OCI-LY1 (cell line): ENCODE measurements around the gene YWHAQ.

ENCODE experiments used
- H2AFZ ChIP-seq: fragments of 200-600 bp; sonication (generic), shearing (Covaris generic); 2 replicates; pipeline ENCODE4 v1.6.0; 2014; ENCODE audit warnings: antibody characterized with exemption, mild to moderate bottlenecking, low read length
- H3F3A ChIP-seq: fragments of 200-600 bp; sonication (generic), shearing (Covaris generic); 2 replicates; pipeline ENCODE4 v1.6.0; 2014; ENCODE audit warnings: mild to moderate bottlenecking, antibody characterized with exemption, low read length, moderate library complexity; ENCODE audit not compliant: insufficient read depth
- H3K27ac ChIP-seq: fragments of 200-600 bp; sonication (generic); 2 replicates; pipeline ENCODE4 v1.5.1; 2014; ENCODE audit warnings: low read length, mixed run types, mild to moderate bottlenecking, low read depth; ENCODE audit not compliant: poor library complexity, severe bottlenecking
- H3K27me3 ChIP-seq: fragments of 200-600 bp; sonication (generic); 2 replicates; pipeline ENCODE4 v1.6.0; 2014; ENCODE audit warnings: antibody characterized with exemption, mild to moderate bottlenecking, low read length, moderate library complexity; ENCODE audit not compliant: insufficient read depth
- H3K36me3 ChIP-seq: fragments of 200-600 bp; sonication (generic); 2 replicates; pipeline ENCODE4 v1.6.1; 2014; ENCODE audit warnings: mild to moderate bottlenecking, antibody characterized with exemption, low read length, moderate library complexity, mixed read lengths; ENCODE audit not compliant: insufficient read depth
- H3K4me1 ChIP-seq: fragments of 200-600 bp; sonication (generic); 2 replicates; pipeline ENCODE4 v1.5.1; 2014; ENCODE audit warnings: mild to moderate bottlenecking, low read length, moderate library complexity; ENCODE audit not compliant: insufficient read depth, severe bottlenecking
- H3K4me2 ChIP-seq: fragments of 200-600 bp; sonication (generic), shearing (Covaris generic); 2 replicates; pipeline ENCODE4 v1.6.1; 2014; ENCODE audit warnings: low read length
- H3K4me3 ChIP-seq: fragments of 200-600 bp; sonication (generic); 2 replicates; pipeline ENCODE4 v1.5.1; 2014; ENCODE audit warnings: low read length, low read depth, mild to moderate bottlenecking, mixed read lengths; ENCODE audit not compliant: poor library complexity, severe bottlenecking
- H3K79me2 ChIP-seq: fragments of 200-600 bp; shearing (Covaris generic); 2 replicates; pipeline ENCODE4 v1.6.1; 2016; ENCODE audit warnings: mixed run types, low read length, mixed read lengths; ENCODE audit not compliant: insufficient read depth
- H3K9ac ChIP-seq: fragments of 200-600 bp; sonication (generic), shearing (Covaris generic); 2 replicates; pipeline ENCODE4 v1.6.1; 2014; ENCODE audit warnings: mild to moderate bottlenecking, low read length, mixed read lengths
- H3K9me2 ChIP-seq: fragments of 200-600 bp; sonication (generic), shearing (Covaris generic); 2 replicates; pipeline ENCODE4 v1.6.1; 2014; ENCODE audit warnings: low read depth, mild to moderate bottlenecking, low read length, mixed read lengths
- H3K9me3 ChIP-seq: fragments of 200-600 bp; shearing (Covaris generic); 2 replicates; pipeline ENCODE4 v1.6.1; 2014; ENCODE audit warnings: low read length, mixed read lengths
- H4K20me1 ChIP-seq: fragments of 200-600 bp; sonication (generic), shearing (Covaris generic); 2 replicates; pipeline ENCODE4 v1.6.0; 2016; ENCODE audit warnings: mild to moderate bottlenecking, low read length; ENCODE audit not compliant: insufficient read depth
- EZH2 ChIP-seq: fragments of 200-600 bp; sonication (generic), shearing (Covaris generic); IDR thresholded peaks from 2 replicates; pipeline ENCODE4 v1.8.0; 2017; ENCODE audit warnings: borderline replicate concordance, mixed run types, mild to moderate bottlenecking, antibody characterized with exemption, low read length, moderate library complexity, mixed read lengths
- TF ChIP-seq, protein P1 (sequence below): fragments of 200-600 bp; sonication (generic), shearing (Covaris generic); IDR thresholded peaks from 2 replicates; pipeline ENCODE4 v1.5.1; 2017; ENCODE audit warnings: mild to moderate bottlenecking, antibody characterized with exemption, low read length, moderate library complexity, mixed read lengths

YWHAQ gene

GRCh38 chr2:9631878-9632700, 1.3 kb upstream of the YWHAQ start:
- Histone ChIP-seq H3K9ac (no peak overlapping the region), H3K36me3 (peaks cover 28% of the 10 kb centered on the region), H3K27me3 (peaks cover 22% of the 10 kb centered on the region), H3K27ac (no peak overlapping the region), H2AFZ (no peak overlapping the region), H3K4me3 (no peak overlapping the region), H3K9me3 (no peaks in the 10 kb centered on the region), H3K4me2 (no peak overlapping the region), H3K9me2 (no peaks in the 10 kb centered on the region), H3K79me2 (peaks cover 31% of the 10 kb centered on the region), H4K20me1 (no peaks in the 10 kb centered on the region), H3F3A (no peaks in the 10 kb centered on the region), H3K4me1 (peaks cover 29% of the 10 kb centered on the region)
- TF ChIP-seq, protein P1, sequence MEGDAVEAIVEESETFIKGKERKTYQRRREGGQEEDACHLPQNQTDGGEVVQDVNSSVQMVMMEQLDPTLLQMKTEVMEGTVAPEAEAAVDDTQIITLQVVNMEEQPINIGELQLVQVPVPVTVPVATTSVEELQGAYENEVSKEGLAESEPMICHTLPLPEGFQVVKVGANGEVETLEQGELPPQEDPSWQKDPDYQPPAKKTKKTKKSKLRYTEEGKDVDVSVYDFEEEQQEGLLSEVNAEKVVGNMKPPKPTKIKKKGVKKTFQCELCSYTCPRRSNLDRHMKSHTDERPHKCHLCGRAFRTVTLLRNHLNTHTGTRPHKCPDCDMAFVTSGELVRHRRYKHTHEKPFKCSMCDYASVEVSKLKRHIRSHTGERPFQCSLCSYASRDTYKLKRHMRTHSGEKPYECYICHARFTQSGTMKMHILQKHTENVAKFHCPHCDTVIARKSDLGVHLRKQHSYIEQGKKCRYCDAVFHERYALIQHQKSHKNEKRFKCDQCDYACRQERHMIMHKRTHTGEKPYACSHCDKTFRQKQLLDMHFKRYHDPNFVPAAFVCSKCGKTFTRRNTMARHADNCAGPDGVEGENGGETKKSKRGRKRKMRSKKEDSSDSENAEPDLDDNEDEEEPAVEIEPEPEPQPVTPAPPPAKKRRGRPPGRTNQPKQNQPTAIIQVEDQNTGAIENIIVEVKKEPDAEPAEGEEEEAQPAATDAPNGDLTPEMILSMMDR: no peak
- TF ChIP-seq EZH2: no peak

- H3K9me2 ChIP-seq: no peaks in the 10 kb centered on the region
- H3K27me3 ChIP-seq: peaks cover 17% of the 10 kb centered on the region; the same call in 1 of the 2 replicates
- H3F3A ChIP-seq: no peaks in the 10 kb centered on the region
- peak overlapping the region; percentile 31; the same call in 1 of the 2 replicates for H3K9ac ChIP-seq
- H3K4me3 ChIP-seq: peak overlapping the region; percentile 74
- no peaks in the 10 kb centered on the region for H3K9me3 ChIP-seq
- H3K4me1 ChIP-seq: peaks cover 35% of the 10 kb centered on the region
- peaks cover 37% of the 10 kb centered on the region for H3K79me2 ChIP-seq
- H4K20me1 ChIP-seq: no peaks in the 10 kb centered on the region
- H3K36me3 ChIP-seq: peaks cover 34% of the 10 kb centered on the region
- no peak overlapping the region for H3K27ac ChIP-seq
- H2AFZ ChIP-seq: peak overlapping the region; percentile 43; the same call in 1 of the 2 replicates
- TF ChIP-seq EZH2: no peak
- TF ChIP-seq, protein P1: no peak
- peak overlapping the region; percentile 66 for H3K4me2 ChIP-seq
Measured at GRCh38 chr2:9631553-9631819, 689 bp upstream of the YWHAQ start.

GRCh38 chr2:9630117-9630735, 571 bp downstream of the YWHAQ start:
- Histone ChIP-seq H3K79me2 (peaks cover 50% of the 10 kb centered on the region), H3K4me1 (peaks cover 47% of the 10 kb centered on the region), H3K9me3 (no peaks in the 10 kb centered on the region), H3K9ac (peak overlapping the region; percentile 79), H3K4me3 (peak overlapping the region; percentile 74), H2AFZ (no peak overlapping the region), H3K27me3 (peaks cover 17% of the 10 kb centered on the region; the same call in 1 of the 2 replicates), H3K27ac (peak overlapping the region; percentile 6), H4K20me1 (no peaks in the 10 kb centered on the region), H3K36me3 (peaks cover 45% of the 10 kb centered on the region), H3F3A (no peaks in the 10 kb centered on the region), H3K4me2 (peak overlapping the region; percentile 71), H3K9me2 (no peaks in the 10 kb centered on the region)
- TF ChIP-seq, protein P1: no peak
- no peak for TF ChIP-seq EZH2
